ENCODE data around the gene SIRT6.
"Not testable (repeated sequence)": the region's sequence is repeated elsewhere in the genome, so short reads cannot be mapped to it uniquely, and the experiment has no call there.

SIRT6 gene

GRCh38 chr19:4199699-4200293 lies 17.4 kb upstream of the SIRT6 start:
- no peak for DNase-seq (ENCODE audit: low read depth, low spot score)

- DNase-seq (ENCODE audit: low read depth, low spot score) = no peak
These were observed 16.2 kb upstream of the SIRT6 start for GRCh38 chr19:4198467-4199126.

- no peak for DNase-seq (ENCODE audit: low read depth, low spot score)
These were observed 15.5 kb upstream of the SIRT6 start for GRCh38 chr19:4197625-4198466.

- DNase-seq (ENCODE audit: low read depth, low spot score) = no peak
These were observed 14.9 kb upstream of the SIRT6 start for GRCh38 chr19:4197228-4197624.

DNA sequence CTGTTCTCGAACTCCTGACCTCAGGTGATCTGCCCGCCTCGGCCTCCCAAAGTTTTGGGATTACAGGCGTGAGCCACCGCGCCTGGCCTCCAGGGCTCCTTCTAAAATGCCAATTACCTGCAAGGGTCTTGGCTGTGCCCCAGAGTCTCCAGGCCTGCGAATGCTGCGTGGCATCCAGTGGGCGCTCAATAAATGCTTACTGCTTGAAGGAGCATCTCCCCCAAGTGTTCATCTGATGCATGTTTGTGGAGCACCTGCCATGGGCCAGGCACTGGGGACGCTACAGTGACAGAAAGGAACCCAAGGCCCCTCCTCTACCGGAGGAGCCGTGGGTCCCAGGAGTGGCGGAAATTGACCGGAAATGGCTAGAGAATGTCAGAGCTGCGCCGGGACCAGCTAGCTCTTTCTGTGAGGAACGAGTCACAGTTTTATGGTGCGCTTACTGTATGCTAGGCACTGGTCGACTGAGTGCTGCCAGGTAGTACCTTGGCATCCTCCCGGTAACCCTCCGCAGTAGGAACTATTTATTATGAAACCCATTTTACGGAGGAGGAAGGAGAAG lies 14.3 kb upstream of the SIRT6 start:
- DNase-seq (ENCODE audit: low read depth, low spot score) = no peak

DNA sequence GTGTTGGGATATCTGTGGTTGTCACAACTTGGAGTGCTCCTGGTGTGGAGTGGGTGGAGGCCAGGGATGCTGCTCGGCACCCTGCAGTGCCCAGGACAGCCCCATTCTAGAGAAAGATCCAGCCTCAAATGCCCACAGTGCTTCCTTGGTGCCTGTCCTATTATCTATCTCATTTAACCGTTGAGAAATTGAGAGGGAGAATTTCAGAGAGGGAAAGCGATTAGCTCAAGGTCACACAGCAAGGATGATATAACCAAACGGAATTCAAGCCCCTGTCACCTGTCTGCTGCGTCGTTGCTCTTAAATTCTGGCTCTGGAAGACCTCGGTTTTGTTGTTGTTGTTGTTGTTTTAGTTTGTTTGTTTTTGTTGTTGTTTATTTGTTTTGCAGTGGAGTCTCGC lies 13.6 kb upstream of the SIRT6 start:
- DNase-seq (ENCODE audit: low read depth, low spot score) = no peak

DNA sequence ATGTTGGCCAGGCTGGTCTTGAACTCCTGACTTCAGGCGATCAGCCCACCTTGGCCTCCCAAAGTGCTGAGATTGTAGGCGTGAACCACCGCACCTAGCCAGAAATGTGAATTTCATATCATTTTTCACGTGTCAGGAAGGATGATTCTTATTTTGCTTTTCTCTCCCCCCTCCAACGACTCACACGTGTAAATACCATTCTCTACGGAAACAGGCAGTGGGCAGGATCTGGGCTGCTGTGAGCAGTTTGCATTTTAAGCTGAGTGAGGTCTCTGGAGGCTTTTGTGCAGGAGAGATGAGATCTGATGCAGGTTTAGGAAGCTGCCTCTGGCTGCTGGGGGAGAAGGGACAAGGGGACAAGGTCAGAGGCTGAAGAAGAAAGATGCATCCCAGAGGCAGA lies 12.0 kb upstream of the SIRT6 start:
- DNase-seq (ENCODE audit: low read depth, low spot score) = no peak

GRCh38 chr19:4192537-4192936 lies 10.2 kb upstream of the SIRT6 start:
- not testable (repeated sequence) for DNase-seq (ENCODE audit: low read depth, low spot score)

DNA sequence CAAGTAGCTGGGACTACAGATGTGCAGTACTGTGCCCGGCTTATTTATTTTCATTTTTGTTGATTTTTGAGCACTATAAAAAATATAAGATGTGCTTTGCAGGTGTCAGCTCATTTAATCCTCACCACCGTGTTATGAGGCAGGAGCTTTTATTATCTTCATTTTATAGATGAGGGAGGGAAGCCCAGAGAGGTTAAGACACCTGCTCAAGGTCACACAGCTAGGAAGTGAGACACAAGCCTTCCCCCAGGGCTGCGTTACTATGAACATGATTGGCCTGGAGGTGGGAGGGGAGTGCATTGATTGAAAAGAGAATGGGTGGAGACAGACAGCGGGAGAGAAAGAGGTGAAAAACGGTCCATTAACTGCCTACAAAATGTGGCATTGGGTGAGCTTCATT lies 7.3 kb upstream of the SIRT6 start:
- DNase-seq (ENCODE audit: low read depth, low spot score) = no peak

DNA sequence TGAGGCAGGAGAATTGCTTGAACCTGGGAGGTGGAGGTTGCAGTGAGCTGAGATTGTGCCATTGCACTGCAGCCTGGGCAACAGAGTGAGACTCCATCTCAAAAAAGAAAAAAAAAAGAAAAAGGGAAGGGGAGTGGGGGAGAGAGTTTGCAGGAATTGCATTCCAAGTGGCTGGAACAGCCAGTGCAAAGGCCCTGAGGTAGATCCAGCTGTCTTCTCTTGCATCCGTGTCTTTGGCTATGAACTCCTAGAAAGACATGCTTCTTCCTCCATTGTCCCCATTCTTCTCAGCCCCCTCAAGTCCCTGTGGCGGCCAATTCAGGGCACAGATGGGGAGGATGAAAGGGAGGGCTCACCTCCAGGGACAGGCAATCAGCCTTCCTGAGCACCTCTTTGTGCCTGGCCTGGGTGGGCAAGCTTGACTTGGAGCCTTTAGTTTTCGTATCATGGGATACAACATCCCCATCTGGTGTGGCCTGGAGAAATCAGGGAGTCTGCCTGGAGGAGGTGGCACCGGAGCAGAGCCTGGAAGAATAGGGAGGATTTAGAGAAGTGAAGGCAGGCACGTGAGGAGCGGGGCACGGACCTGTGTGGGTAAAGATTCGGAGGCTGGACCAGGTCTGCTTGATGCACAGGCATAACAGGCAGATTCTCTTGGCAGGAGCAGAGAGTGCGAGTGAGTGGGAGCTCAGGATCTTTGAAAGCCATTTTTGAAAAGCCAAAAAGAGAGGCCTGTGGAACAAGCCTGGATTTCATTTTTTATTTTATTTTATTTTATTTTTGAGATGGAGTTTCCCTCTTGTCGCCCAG lies 5.2 kb upstream of the SIRT6 start:
- DNase-seq (ENCODE audit: low read depth, low spot score) = no peak

DNA sequence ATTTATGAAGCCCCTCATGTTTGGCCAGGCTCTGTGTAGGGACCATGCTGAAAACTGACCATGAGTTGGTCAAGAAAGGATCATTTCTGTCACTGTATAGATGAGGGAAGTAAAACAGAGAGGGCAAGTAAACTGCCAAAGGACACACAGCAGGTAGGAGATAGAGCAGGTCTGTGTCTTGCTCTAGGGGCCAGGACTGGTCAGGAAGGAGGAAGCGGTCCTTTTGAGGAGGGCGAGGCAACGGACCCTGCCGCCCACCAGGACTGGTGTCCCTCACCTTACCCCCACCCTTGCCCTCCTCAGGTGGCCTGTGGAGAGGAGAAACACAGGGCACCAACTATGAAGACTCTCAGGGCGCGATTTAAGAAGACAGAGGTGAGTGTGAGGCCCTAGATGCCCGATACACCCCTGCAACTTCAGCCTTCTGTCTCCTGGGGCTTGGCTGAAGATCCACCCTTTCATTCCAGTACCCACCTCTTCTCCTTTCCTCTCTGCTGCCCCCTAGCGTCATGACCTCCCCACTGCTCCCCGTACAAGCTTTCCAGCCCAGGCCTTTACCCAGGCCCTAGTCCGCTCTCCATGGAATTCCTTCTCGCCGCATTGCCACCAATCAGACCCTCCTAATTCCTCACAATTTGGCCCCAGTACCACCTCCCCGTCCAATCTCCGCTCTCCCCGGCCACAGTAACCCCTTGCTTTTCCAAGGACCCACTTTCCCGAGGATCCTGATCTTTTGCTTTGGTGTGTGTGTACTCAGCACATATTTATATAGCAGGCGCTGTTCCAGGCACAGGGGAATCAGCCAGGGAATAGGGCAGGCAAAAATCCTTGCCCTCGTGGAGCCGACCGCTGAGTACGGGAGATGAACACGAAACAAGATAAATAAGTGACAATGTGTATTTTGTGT lies 4.0 kb upstream of the SIRT6 start:
- no peak for DNase-seq (ENCODE audit: low read depth, low spot score)

GRCh38 chr19:4185413-4186086 lies 3.2 kb upstream of the SIRT6 start:
- DNase-seq (ENCODE audit: low read depth, low spot score) = no peak

DNA sequence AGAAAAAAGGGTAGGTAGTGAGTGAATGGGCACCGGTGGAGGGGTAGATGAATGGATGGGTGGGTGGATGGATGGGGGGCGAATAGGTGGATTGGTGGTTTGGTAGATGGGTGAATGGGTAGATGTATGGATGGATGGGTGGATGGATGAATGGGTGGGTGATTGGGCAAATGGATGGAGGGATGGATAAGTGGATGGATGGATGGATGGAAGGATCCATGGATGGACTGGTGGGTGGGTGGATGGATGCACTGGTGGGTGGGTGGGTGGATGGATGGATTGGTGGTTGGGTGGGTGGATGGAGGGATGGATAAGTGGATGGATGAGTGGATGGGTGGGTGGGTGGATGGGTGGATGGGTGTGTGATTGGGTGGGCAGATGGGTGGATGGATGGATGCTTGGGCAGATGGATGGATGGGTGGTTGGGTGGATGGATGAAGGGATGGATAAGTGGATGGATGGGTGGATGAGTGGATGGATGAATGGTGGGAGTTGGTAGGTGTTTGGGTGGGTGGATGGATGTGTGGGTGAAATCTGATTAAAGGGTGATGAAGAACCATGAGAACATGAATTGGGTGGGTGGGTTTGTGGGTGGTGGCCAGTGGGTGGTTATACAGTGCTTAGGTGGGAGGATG lies 2.5 kb upstream of the SIRT6 start:
- DNase-seq (ENCODE audit: low read depth, low spot score) = no peak

GRCh38 chr19:4183967-4184717 lies 1.8 kb upstream of the SIRT6 start:
- DNase-seq (ENCODE audit: low read depth, low spot score) = no peak

DNA sequence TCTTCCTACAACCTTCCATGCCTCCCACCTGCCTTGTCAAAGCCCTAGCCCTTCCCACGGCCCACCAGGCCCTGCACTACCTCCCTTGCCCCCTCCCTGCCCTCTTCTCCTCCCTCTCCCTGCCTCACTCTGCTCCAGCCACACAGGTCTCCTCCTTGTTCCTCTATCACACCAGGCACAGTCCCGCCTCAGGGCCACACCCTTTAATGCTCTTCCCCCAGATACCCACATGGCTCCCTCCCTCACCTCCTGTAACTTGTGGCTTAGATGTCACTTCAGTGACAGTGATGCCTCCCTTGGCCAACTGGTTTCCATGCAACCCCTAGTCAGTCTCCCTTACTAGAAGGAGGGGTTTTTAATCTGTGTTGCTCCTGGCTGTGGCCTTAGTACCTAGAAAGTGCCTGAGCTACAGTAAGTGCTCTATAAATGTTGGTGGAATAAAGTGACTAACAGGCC lies 1.3 kb downstream of the SIRT6 start:
- DNase-seq (ENCODE audit: low read depth, low spot score) = no peak

DNA sequence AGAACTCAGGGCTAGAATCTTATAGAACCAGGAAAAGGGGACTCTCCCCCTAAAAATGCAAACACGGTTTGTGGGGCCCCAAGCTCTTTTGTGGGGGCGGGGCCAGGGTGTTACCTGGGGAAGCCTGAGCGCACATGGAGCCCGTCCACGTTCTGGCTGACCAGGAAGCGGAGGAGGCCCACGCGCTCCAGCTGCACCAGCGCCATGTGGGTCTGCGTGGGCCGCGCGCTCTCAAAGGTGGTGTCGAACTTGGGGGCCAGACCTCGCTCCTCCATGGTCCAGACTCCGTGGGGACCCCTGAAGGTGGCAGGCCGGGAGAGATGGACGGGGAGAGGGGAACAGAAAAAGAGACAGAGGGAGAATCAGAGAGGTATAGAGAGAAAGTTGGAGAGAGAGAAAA lies 3.4 kb downstream of the SIRT6 start:
- no peak for DNase-seq (ENCODE audit: low read depth, low spot score)

DNA sequence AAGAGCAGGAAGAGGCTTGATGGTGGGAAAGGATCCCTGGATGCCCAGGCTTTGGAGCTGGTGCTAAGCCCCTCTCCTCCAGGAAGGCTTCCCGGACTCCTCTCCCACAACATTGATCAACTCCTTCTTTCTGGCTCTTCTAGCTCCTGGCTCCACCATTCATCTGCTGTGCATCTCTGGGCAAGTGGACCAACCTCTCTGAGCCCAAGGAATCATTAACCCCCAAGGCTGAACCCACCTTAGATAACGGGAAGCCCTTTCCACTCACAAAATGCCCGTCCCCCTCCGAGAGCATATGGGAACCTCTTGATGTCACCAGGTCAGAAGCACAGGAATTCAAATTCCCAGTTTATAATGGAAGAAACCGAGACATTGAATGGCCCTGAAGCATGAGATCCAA lies 5.2 kb downstream of the SIRT6 start:
- DNase-seq (ENCODE audit: low read depth, low spot score) = no peak

- no peak for DNase-seq (ENCODE audit: low read depth, low spot score)
These were observed 6.8 kb downstream of the SIRT6 start for GRCh38 chr19:4175669-4175931.
